ENCODE measurements around the gene KCTD17. TPM values are rescaled to one million over a fixed set of nuclear protein-coding genes. Genes with fewer than 3 reads are reported as not detected.
A peak's percentile ranks its signal among the peaks of the same experiment; 100 is the strongest.

Gene KCTD17
- total and polyA plus RNA-seq, 2 of the 4 experiments (the other 2 are of a cell fraction), result 28.3 to 37.3 TPM

- Histone ChIP-seq H2BK15ac (ENCODE audit: low read depth, low read length) (no peak overlapping the region), H3K14ac (replicated peaks; ENCODE audit: low read depth, low read length) (no peak overlapping the region), H3K79me1 (ENCODE audit: low read depth in 1 of 2, low read length in 2 of 2) (no peaks in the 10 kb centered on the region), H2BK20ac (ENCODE audit: low read depth, low read length) (no peak overlapping the region), H3K4me1 (ENCODE audit: control insufficient read depth, insufficient read depth, low read length) (no peaks in the 10 kb centered on the region), H2AK9ac (replicated peaks; ENCODE audit: low read depth, low read length, poor library complexity) (peak overlapping the region; percentile 24), H4K20me1 (ENCODE audit: insufficient read depth, low read length) (no peaks in the 10 kb centered on the region), H4K8ac (ENCODE audit: low read depth in 2 of 2, low read length in 2 of 2) (no peak overlapping the region), H3K27ac (ENCODE audit: insufficient read depth, low read length) (no peak overlapping the region), H3K4me2 (ENCODE audit: low read depth, low read length) (no peak overlapping the region), H4K91ac (ENCODE audit: insufficient read depth, low read depth, low read length) (no peak overlapping the region), H2AK5ac (ENCODE audit: low read depth, low read length) (no peak overlapping the region), H3K56ac (ENCODE audit: extremely low read depth, insufficient read depth, low read length) (no peak overlapping the region), H3K23ac (ENCODE audit: low read depth, low read length) (no peak overlapping the region), H3K9me1 (ENCODE audit: insufficient read depth, low read length) (no peaks in the 10 kb centered on the region), H3K18ac (ENCODE audit: low read depth, low read length) (no peak overlapping the region), H2AFZ (replicated peaks; ENCODE audit: low read length, poor library complexity) (peak overlapping the region; percentile 21), H4K5ac (ENCODE audit: low read depth, low read length) (no peak overlapping the region), H3K4me3 (ENCODE audit: insufficient read depth, low read depth, low read length) (no peak overlapping the region), H3K4ac (ENCODE audit: low read depth, low read length) (no peak overlapping the region), H2BK5ac (ENCODE audit: low read depth, low read length, poor library complexity, severe bottlenecking) (no peak overlapping the region), H3K9me3 (ENCODE audit: control insufficient read depth, insufficient read depth, low read length) (no peaks in the 10 kb centered on the region), H3K36me3 (ENCODE audit: control insufficient read depth, insufficient read depth, low read length) (no peaks in the 10 kb centered on the region), H2BK120ac (ENCODE audit: low read depth, low read length) (no peak overlapping the region), H3K27me3 (ENCODE audit: control insufficient read depth, insufficient read depth, low read length) (peaks cover 63% of the 10 kb centered on the region), H3K9ac (ENCODE audit: low read depth, low read length) (no peak overlapping the region)
- WGBS, 2 experiments (ENCODE audit: extremely low coverage in 2 of 2, insufficient read length in 1 of 2), result 60% methylated on average over 1 of the region's 11 CpGs; no CpG with 5 or more reads in 1 of the 2 experiments
- TF ChIP-seq MAFK (IDR thresholded peaks at IDR 0.05; ENCODE audit: low read depth, low read length) (no peak), RCOR1 (IDR thresholded peaks at IDR 0.05; ENCODE audit: insufficient replicate concordance, low read length) (no peak), BHLHE40 (IDR thresholded peaks at IDR 0.05; ENCODE audit: low read depth, low read length) (no peak), RFX5 (IDR thresholded peaks at IDR 0.05; ENCODE audit: low read depth, low read length) (no peak), MXI1 (IDR thresholded peaks at IDR 0.05; ENCODE audit: borderline replicate concordance, low read depth, low read length) (no peak), CHD1 (IDR thresholded peaks at IDR 0.05; ENCODE audit: low read depth, low read length) (no peak), POLR2A (IDR thresholded peaks at IDR 0.05; ENCODE audit: low read depth, low read length) (no peak), ELK1 (IDR thresholded peaks at IDR 0.05; ENCODE audit: borderline replicate concordance, low read depth, low read length) (no peak), CTCF (conservative IDR thresholded peaks at IDR 0.05; ENCODE audit: low read depth, low read length) (no peak), USF2 (IDR thresholded peaks at IDR 0.05; ENCODE audit: low read depth, low read length) (no peak), NFE2L2 (IDR thresholded peaks at IDR 0.05; ENCODE audit: low read depth, low read length) (no peak), CEBPB (IDR thresholded peaks at IDR 0.05; ENCODE audit: low read depth, low read length) (no peak), FOS (IDR thresholded peaks at IDR 0.05; ENCODE audit: low read depth, low read length) (no peak), MAZ (IDR thresholded peaks at IDR 0.05; ENCODE audit: borderline replicate concordance, low read depth, low read length) (no peak), SMC3 (IDR thresholded peaks at IDR 0.05; ENCODE audit: low read depth, low read length) (no peak), RAD21 (IDR thresholded peaks at IDR 0.05; ENCODE audit: low read length) (no peak)
- ATAC-seq (ENCODE audit: low read depth), result no peak
- in situ Hi-C loops (cut with MboI; ENCODE audit: low sequenced_read_pairs) (no loop called here), dilution Hi-C loops (cut with HindIII; ENCODE audit: low sequenced_read_pairs, unreplicated experiment) (no loop called here), intact Hi-C loops (cut with micrococcal nuclease) (no loop called here)
- no TSS peak for BruUV-seq (replicated peaks)
- ChIA-PET POLR2A (ENCODE audit: unreplicated experiment) (no interaction called here), CTCF (interaction anchor here (0.6 kb wide), 1 partner anchor 16 kb away, joined by 3 read pairs; no protein-coding TSS in a partner anchor)
- no peak for DNase-seq
These were observed 43.6 kb downstream of the KCTD17 start for GRCh38 chr22:37095113-37095512.

Data from IMR-90 (cell line).